Prostate gland (tissue), 2 donors: ENCODE data around the gene HRAS.

Experiments
- POLR2A ChIP-seq: fragments of 450-650 bp; IDR thresholded peaks from one replicate; pipeline ENCODE4 v1.6.1; 2016; ENCODE audit warnings: antibody characterized with exemption, mild to moderate bottlenecking
- POLR2AphosphoS5 ChIP-seq: sonication (generic); formaldehyde crosslinking; IDR thresholded peaks from one replicate; pipeline ENCODE4 v1.6.1; 2017; ENCODE audit warnings: antibody characterized with exemption
- TF ChIP-seq, protein P1 (sequence below), 4 experiments: fragments of 200-600 bp in 2 of 4; fragments of 450-650 bp in 2 of 4; sonication (generic) in 2 of 4; IDR thresholded peaks; 1 replicate in 3 of 4; 2 replicates in 1 of 4; pipeline ENCODE4 v1.5.1; 2016 to 2019; ENCODE audit warnings: antibody characterized with exemption in 4 of 4, mild to moderate bottlenecking in 2 of 4, moderate library complexity in 2 of 4

GRCh38 chr11:535519-536454 lies at the start of gene HRAS:
- TF ChIP-seq, protein P1, sequence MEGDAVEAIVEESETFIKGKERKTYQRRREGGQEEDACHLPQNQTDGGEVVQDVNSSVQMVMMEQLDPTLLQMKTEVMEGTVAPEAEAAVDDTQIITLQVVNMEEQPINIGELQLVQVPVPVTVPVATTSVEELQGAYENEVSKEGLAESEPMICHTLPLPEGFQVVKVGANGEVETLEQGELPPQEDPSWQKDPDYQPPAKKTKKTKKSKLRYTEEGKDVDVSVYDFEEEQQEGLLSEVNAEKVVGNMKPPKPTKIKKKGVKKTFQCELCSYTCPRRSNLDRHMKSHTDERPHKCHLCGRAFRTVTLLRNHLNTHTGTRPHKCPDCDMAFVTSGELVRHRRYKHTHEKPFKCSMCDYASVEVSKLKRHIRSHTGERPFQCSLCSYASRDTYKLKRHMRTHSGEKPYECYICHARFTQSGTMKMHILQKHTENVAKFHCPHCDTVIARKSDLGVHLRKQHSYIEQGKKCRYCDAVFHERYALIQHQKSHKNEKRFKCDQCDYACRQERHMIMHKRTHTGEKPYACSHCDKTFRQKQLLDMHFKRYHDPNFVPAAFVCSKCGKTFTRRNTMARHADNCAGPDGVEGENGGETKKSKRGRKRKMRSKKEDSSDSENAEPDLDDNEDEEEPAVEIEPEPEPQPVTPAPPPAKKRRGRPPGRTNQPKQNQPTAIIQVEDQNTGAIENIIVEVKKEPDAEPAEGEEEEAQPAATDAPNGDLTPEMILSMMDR (IDR thresholded peaks at IDR 0.05): no peak
- TF ChIP-seq POLR2A: peak; percentile 84
- peak; percentile 89 for TF ChIP-seq POLR2AphosphoS5
